Measurements from ENCODE around the gene PLCZ1. TPM values are rescaled to one million over a fixed set of nuclear protein-coding genes. Genes with fewer than 3 reads are reported as not detected.

PLCZ1 gene
- total and polyA plus RNA-seq, 2 experiments from 2014 or later: not detected

- Histone ChIP-seq H3K4me1 (ENCODE audit: insufficient read depth) (no peaks in the 10 kb centered on the region), H4K20me1 (replicated peaks; ENCODE audit: insufficient read depth) (no peaks in the 10 kb centered on the region), H3K79me2 (replicated peaks; ENCODE audit: insufficient read depth) (no peaks in the 10 kb centered on the region), H3K4me2 (no peak overlapping the region), H2AFZ (no peak overlapping the region), H3K4me3 (no peak overlapping the region), H3K27me3 (ENCODE audit: insufficient read depth) (no peaks in the 10 kb centered on the region), H3K9me2 (ENCODE audit: insufficient read depth) (no peaks in the 10 kb centered on the region), H3K27ac (ENCODE audit: low read depth) (no peak overlapping the region), H3F3A (replicated peaks; ENCODE audit: low read depth) (no peaks in the 10 kb centered on the region), H3K36me3 (ENCODE audit: insufficient read depth) (no peaks in the 10 kb centered on the region)
- no peak for TF ChIP-seq ETS1 (IDR thresholded peaks at IDR 0.05)
- no peak for TF ChIP-seq REST (IDR thresholded peaks at IDR 0.05; ENCODE audit: unreplicated experiment)
- no peak for TF ChIP-seq EZH2 (IDR thresholded peaks at IDR 0.05; ENCODE audit: low read depth, unreplicated experiment)
- TF ChIP-seq CREB1 (CRISPR knock-in tag; IDR thresholded peaks at IDR 0.05; ENCODE audit: low read depth): no peak
- TF ChIP-seq EZH2phosphoT487 (IDR thresholded peaks at IDR 0.05; ENCODE audit: unreplicated experiment): no peak
- no peak for TF ChIP-seq ZNF114 (CRISPR knock-in tag; IDR thresholded peaks at IDR 0.05)
- no peak for TF ChIP-seq STAT1 (IDR thresholded peaks at IDR 0.05; ENCODE audit: unreplicated experiment)
- no peak for TF ChIP-seq JUNB (IDR thresholded peaks at IDR 0.05; ENCODE audit: unreplicated experiment)
- Mint-ChIP-seq H3K4me1 (peaks cover 4% of the 10 kb centered on the region), H3K36me3 (ENCODE audit: low read depth) (peaks cover 4% of the 10 kb centered on the region; the same call in 2 of the 3 replicates), H3K27me3 (ENCODE audit: insufficient read depth, low read depth, poor library complexity) (no peaks in the 10 kb centered on the region), H3K9me3 (peaks cover 4% of the 10 kb centered on the region), H3K27ac (no peak overlapping the region), H3K4me3 (no peak overlapping the region)
- no peak for DNase-seq (ENCODE audit: low spot score)
- ATAC-seq: no peak
Observed at GRCh38 chr12:18703321-18703720, 34.5 kb downstream of the PLCZ1 start.

GRCh38 chr12:18700271-18700670 is 37.5 kb downstream of the PLCZ1 start:
- H3K27me3 Mint-ChIP-seq (ENCODE audit: insufficient read depth, low read depth, poor library complexity): no peaks in the 10 kb centered on the region
- Histone ChIP-seq H3K36me3 (ENCODE audit: insufficient read depth) (no peaks in the 10 kb centered on the region), H4K20me1 (replicated peaks; ENCODE audit: insufficient read depth) (no peaks in the 10 kb centered on the region), H3K4me3 (no peak overlapping the region), H3K27me3 (ENCODE audit: insufficient read depth) (no peaks in the 10 kb centered on the region), H3K4me2 (no peak overlapping the region), H3K79me2 (replicated peaks; ENCODE audit: insufficient read depth) (no peaks in the 10 kb centered on the region), H3K4me1 (ENCODE audit: insufficient read depth) (no peaks in the 10 kb centered on the region), H2AFZ (no peak overlapping the region), H3K9me2 (ENCODE audit: insufficient read depth) (no peaks in the 10 kb centered on the region), H3F3A (replicated peaks; ENCODE audit: low read depth) (no peaks in the 10 kb centered on the region), H3K27ac (ENCODE audit: low read depth) (no peak overlapping the region)
- no peak for DNase-seq (ENCODE audit: low spot score)
- H3K9me3 Mint-ChIP-seq: no peaks in the 10 kb centered on the region
- ATAC-seq: no peak
- H3K36me3 Mint-ChIP-seq (ENCODE audit: low read depth): no peaks in the 10 kb centered on the region
- no peak overlapping the region for H3K4me3 Mint-ChIP-seq
- peaks cover 4% of the 10 kb centered on the region for H3K4me1 Mint-ChIP-seq
- no peak overlapping the region for H3K27ac Mint-ChIP-seq
- no peak for TF ChIP-seq JUNB (IDR thresholded peaks at IDR 0.05; ENCODE audit: unreplicated experiment)
- TF ChIP-seq ETS1 (IDR thresholded peaks at IDR 0.05): no peak
- no peak for TF ChIP-seq REST (IDR thresholded peaks at IDR 0.05; ENCODE audit: unreplicated experiment)
- no peak for TF ChIP-seq ZNF114 (CRISPR knock-in tag; IDR thresholded peaks at IDR 0.05)
- no peak for TF ChIP-seq ZNF331 (CRISPR knock-in tag; IDR thresholded peaks at IDR 0.05; ENCODE audit: low read depth)
- TF ChIP-seq CTCF (conservative IDR thresholded peaks at IDR 0.05; ENCODE audit: low read depth in 2 of 2): no peak
- TF ChIP-seq EZH2phosphoT487 (IDR thresholded peaks at IDR 0.05; ENCODE audit: unreplicated experiment): no peak
- TF ChIP-seq STAT1 (IDR thresholded peaks at IDR 0.05; ENCODE audit: unreplicated experiment): no peak
- no peak for TF ChIP-seq POLR2AphosphoS5 (IDR thresholded peaks at IDR 0.05; ENCODE audit: low read depth)
- no peak for TF ChIP-seq EZH2 (IDR thresholded peaks at IDR 0.05; ENCODE audit: low read depth, unreplicated experiment)

Data from GM23338 (cell line).